GM18951 (cell line): Measurements from ENCODE around the gene C3orf20.

ENCODE experiments used
- POLR2A ChIP-seq: IDR thresholded peaks from 4 replicates; pipeline ENCODE4 v1.6.1; 2011; ENCODE audit warnings: mild to moderate bottlenecking; ENCODE audit not compliant: insufficient read length, insufficient read depth; ENCODE audit errors: extremely low read depth
- in situ Hi-C: fragments of 300-500 bp; cut with MboI; formaldehyde crosslinking; loops from one replicate; pipeline ENCODE4 v1.12.0; 2022; ENCODE audit warnings: low sequenced_read_pairs, mixed read lengths, inconsistent platforms; ENCODE audit not compliant: unreplicated experiment

Gene C3orf20

DNA sequence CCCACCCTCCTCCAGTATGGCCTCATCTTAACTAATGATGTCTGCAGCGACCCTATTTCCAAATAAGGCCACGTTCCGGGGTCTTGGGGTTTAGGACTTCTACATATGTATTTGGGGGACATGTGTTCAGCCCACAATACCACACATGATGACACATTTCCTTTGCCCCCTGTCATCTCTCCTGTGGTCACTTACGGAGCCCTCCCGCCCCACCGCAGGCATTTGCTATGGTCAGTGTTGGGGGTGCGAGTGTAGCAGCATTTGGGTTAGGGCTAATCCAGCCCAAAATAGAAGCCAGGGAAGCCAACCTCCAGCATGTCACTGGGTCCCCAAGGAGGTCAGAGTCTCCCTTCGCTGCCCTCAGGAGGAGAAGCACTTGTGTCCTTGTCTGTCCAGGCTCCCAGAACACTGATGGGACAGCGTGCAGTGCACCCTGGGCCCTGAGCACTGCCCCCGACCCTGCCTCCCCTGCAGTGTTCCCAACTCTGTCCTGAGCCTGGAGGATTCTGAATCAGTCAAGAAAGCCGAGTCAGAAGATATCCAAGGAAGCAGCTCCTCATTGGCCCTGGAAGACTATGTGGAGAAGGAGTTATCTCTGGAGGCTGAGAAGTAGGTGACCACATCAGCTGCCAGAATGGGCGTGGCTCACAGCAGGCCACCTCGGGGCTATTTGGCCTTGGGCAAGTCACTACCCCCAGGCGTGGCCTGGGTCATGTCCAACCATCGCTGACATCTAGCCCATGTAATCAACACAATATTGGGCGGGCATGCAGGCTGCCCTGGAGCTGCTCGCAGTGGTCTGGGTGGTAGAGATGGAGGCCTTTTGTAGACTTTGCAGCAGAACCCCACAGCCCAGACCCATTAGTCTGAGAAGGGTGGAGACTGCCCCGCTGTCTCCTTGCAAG lies 96.9 kb downstream of the C3orf20 start:
- no peak for TF ChIP-seq POLR2A
- in situ Hi-C loops: no loop called here

DNA sequence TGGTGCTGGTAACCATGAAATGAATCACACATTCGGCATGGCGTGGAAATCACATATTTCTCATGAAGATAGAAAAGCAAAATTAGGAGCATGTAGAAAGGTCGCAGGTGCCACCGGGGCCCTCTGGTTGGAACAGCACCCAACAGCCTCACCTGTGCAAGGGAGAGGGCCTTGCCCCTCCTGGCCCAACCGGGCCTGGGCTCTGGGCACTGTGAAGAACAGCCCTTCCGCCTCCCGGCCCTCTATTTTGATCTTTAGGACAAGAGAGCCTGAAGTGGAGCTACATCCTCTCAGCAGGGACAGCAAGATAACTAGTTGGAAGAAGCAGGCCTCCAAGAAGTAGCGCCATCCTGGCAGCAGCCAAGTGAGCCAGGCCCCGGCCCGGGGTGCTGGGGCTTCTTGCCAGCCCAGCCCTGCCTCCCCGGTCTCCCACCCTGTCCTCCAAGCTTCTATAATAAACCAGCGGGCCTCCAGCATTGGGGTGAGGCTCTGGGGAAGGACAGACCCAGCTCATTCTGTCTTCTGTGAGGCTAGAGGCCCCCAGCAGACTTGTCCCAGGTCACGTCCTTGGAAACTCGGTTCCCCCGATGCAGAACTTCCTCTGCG lies 97.7 kb downstream of the C3orf20 start:
- no peak for TF ChIP-seq POLR2A
- in situ Hi-C loops: no loop called here

DNA sequence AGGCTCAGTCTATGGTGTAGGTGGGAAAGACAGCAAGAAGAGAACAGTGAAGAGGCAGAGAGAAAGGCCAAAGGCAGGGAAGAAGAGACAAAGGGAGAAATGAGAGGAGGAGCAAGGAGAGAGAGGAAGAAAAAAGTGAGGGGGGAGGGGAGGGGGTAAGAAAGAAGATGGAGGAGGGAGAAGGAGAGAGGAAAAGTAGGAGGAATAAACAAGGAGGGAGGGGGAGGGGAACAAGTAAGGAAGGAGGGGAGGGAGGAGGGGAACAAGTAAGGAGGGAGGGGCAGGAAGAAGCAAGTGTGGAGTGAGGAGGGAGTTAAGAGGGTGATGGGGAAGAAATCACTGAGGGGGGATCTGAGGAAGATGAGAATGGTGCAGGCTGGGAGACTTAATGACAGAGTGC lies 98.3 kb downstream of the C3orf20 start:
- TF ChIP-seq POLR2A: no peak
- in situ Hi-C loops: no loop called here

DNA sequence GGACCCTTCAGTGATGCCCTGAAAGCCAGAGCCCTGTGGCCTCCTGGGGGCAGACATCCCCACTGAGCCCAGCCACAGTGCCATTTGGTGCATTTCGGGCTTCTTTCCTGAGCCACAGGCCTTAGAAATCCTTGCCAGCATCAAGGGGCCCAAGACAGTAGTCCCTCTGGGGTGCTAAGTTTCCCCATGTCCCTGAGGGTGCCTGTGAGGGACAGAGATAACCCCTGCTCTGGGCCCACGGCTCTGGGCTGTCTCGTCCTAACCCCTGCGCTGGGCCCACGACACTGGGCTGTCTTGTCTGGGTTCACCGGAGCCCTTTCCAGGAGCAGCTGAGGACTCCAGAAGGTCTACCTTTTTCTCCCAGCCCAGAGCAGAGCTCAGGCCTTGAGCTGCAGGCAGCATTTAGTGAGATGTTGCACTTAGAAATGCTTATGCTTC lies 98.8 kb downstream of the C3orf20 start:
- in situ Hi-C loops: no loop called here
- no peak for TF ChIP-seq POLR2A

DNA sequence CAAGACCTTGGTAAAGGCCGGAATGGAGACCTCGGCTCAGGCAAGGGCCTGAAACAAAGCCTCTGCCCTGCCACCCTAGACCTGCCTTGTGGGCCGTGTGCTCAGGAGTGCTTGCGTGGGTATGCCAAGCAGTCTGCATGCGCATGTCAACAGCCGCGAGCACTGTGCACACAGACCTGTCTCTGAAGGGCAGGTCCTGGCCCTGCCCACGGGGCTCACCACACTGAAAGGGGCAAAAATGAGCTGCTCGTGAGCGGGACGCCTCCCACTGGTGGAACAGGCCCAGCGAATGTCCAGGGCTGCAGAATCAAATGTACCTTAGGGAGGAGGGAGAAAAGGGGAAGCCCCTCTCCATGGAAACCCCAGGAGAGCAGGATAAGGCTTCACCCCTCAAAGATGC lies 99.5 kb downstream of the C3orf20 start:
- in situ Hi-C loops: no loop called here
- no peak for TF ChIP-seq POLR2A

DNA sequence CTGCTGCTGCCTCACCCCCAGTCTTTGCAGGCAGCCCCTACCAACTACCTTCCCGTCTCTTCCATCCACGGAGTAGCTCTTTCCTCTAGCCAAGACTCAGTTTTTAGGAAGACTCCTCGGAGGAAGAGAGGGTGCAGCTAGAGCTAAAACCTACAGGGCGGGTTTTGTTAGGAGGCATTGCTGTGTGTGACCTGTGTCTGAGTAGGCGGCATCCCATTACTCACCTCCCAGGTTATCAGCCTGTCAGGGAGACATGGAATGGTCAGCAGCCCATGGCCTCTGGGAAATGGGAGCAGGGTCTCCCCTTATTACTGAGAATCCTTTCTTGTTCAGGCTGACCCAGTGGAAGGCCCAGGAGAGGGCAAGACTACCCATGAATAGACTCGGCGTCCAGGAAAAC lies 100.1 kb downstream of the C3orf20 start:
- in situ Hi-C loops: loop anchor here (25.0 kb wide), 1 partner anchor 262 kb away; no protein-coding TSS in a partner anchor
- TF ChIP-seq POLR2A: no peak

DNA sequence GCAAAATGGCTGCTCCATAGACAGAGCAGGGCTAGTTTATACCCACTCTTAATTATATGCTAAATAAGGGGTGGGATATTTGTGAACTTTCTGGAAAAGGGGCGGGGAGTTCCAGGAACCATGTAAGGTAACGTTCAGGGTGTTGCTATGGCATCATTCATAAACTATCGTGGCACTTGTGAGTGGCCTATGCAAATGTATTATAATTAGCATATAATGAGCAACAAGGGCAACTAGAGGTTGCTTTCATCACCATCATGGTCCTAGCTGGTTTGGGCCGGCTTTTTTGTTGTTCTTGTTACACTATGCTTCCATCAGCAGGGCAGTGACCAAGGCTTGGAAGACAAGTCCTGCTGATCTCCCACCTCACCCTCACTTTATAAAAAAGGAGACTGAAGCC lies 100.6 kb downstream of the C3orf20 start:
- in situ Hi-C loops: loop anchor here (25.0 kb wide), 1 partner anchor 262 kb away; no protein-coding TSS in a partner anchor
- TF ChIP-seq POLR2A: no peak

DNA sequence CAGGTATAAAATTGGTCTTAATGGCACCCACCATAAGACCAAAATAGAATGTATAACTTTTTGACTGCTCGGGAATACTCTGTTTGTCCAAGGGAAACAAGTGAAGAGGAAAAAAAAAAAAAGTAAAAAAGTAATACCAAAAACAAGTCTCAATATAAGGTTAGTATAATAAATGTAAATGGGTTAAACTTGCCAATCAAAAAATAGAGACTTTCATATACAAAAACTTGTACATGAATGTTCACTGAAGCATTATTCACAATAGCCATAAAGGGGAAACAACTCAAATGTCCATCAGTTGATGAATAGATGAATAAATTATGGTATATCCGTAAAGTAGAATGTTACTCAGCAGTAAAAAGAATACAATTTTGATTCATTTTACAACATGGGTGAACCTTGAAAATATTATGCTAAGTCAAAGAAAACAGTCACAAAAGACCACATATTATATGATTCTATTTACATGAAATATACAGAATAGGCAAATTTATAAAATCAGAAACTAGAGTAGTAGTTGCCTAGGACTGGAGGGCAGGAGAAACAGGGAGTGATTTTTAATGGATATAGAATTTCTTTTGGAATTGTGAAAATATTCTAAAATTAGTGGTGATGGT lies 104.2 kb downstream of the C3orf20 start:
- no peak for TF ChIP-seq POLR2A
- in situ Hi-C loops: loop anchor here (25.0 kb wide), 1 partner anchor 258 kb away; no protein-coding TSS in a partner anchor

DNA sequence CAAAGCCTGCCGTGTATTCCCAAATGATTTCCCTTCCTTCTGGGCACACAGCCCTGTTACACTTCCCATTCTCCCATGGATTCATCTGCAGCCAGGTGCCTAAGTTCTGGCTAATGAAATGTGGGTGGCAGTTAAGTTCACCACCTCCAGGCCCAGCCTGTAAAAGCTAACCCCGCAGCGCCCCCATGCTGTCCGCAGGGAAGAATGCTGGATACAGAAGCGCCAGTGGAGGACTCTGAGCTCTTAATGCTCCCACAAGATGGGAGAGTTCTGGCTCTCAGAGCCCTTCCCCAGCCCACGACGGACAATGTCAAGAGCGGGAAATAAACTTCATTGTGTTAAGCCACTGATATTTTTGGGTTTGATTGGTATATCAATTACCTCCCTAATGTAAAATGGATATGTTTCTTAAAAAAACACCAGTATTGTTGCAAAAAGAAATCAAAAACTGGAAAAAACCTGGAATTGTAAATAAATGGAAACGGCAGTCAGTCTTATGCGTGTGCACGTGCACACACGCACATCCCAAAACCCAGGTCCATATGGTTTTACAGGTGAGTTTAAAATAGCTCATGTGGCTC lies 106.1 kb downstream of the C3orf20 start:
- in situ Hi-C loops: loop anchor here (25.0 kb wide), 1 partner anchor 256 kb away; no protein-coding TSS in a partner anchor
- no peak for TF ChIP-seq POLR2A

DNA sequence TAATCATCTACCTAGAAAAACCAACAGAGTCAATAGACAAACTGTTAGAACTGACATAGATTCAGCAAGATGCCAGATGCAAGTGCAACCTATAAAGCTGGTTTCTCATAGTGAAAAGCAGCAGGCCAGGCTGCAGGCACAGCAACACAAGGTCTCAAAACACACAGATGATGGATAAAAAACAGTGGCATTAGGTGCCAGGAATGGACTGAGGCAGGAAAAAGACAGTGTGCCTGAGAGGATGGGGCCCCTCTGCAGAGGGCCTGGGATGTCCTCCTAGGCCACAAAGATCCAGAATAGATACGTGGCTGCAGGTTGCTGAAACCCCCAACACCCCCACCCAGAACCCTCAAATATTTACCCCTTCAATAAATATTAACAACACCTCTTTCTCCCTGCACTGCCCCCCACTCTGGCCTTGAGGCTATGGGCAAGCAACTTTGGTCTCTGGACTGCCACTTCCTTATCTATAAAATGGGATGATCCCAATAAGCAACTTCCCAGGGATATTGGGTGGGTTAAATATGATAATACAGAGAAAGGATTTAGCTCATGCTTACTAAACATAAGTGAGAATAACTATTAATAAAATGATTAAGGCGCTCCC lies 108.6 kb downstream of the C3orf20 start:
- in situ Hi-C loops: loop anchor here (25.0 kb wide), 1 partner anchor 254 kb away; no protein-coding TSS in a partner anchor
- no peak for TF ChIP-seq POLR2A

DNA sequence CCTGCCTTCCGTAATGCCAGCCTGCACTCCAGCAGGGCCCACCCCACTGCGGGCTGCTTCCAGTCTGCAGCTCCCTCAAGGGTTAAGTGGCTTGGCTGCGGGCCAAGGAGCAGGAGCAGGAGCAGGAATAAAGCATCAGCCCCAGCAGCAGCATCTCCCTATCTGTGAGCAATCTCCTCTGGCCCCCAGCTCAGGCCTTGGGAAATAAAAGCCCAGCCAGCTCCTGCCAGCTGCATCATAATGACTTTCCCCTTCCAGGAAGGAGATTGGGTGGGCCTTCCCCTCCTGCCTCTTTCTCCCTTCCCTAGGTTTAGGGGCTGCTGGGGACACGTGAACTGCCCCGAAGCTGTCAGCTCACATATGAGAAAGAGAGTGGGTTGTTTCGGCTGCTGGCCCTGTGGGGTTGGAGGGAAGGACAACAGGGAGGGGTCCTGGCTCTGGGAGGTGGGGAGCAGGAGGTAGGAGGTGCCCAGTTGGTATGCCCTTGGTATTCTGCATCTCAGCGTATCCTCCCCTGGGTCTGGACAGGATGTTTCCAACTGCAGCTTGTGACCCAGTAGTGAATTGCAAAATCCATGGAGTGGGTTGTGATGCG lies 109.2 kb downstream of the C3orf20 start:
- TF ChIP-seq POLR2A: no peak
- in situ Hi-C loops: loop anchor here (25.0 kb wide), 1 partner anchor 253 kb away; no protein-coding TSS in a partner anchor
